DND-41 (cell line): ENCODE data around the gene SERINC4.
"Not testable (repeated sequence)": the region's sequence is repeated elsewhere in the genome, so short reads cannot be mapped to it uniquely, and the experiment has no call there.

Experiments
- CTCF ChIP-seq: IDR thresholded peaks from 2 replicates; pipeline ENCODE4 v1.5.1; 2012; ENCODE audit warnings: borderline replicate concordance, low read length, moderate library complexity, mild to moderate bottlenecking; ENCODE audit not compliant: poor library complexity, severe bottlenecking; ENCODE audit errors: extremely low read depth
- EZH2 ChIP-seq: IDR thresholded peaks from 3 replicates; pipeline ENCODE4 v1.6.1; 2012; ENCODE audit warnings: borderline replicate concordance, low read depth, mild to moderate bottlenecking, moderate library complexity, low read length, inconsistent platforms; ENCODE audit not compliant: severe bottlenecking

GRCh38 chr15:43829951-43830540, 30.0 kb upstream of the SERINC4 start:
- TF ChIP-seq EZH2, CTCF: not testable (repeated sequence)
